Measurements from ENCODE around the gene PRELP. TPM values are rescaled to one million over a fixed set of nuclear protein-coding genes. Genes with fewer than 3 reads are reported as not detected.

Gene PRELP
- total RNA-seq, 1 donor from 2014 or later = 0.07 TPM

GRCh38 chr1:203512848-203513584 lies 37.4 kb downstream of the PRELP start:
- H3K4me3 Mint-ChIP-seq (ENCODE audit: unreplicated experiment) = peak overlapping the region; percentile 40
- peak overlapping the region; percentile 36 for H2AFZ ChIP-seq (ENCODE audit: low read depth, low read length)
- H3K27ac Mint-ChIP-seq (ENCODE audit: unreplicated experiment) = peak overlapping the region; percentile 99
- no peaks in the 10 kb centered on the region for H4K20me1 ChIP-seq (ENCODE audit: insufficient read depth, low read length)
- TF ChIP-seq CTCF (IDR thresholded peaks at IDR 0.05; ENCODE audit: insufficient read depth, low read depth, low read length) (no peak), EZH2 (IDR thresholded peaks at IDR 0.05; ENCODE audit: insufficient read depth, low read length) (no peak)
- H3K4me1 ChIP-seq (ENCODE audit: insufficient read depth, low read length) = peaks cover 43% of the 10 kb centered on the region
- peak overlapping the region; percentile 86 for H3K9ac ChIP-seq (ENCODE audit: low read length)
- H3K36me3 Mint-ChIP-seq (ENCODE audit: low read depth, unreplicated experiment) = no peaks in the 10 kb centered on the region
- peak overlapping the region; percentile 98 for H3K27ac ChIP-seq (ENCODE audit: low read depth, low read length)
- peaks cover 45% of the 10 kb centered on the region for H3K4me1 Mint-ChIP-seq (ENCODE audit: low read depth, unreplicated experiment)
- no peaks in the 10 kb centered on the region for H3K27me3 Mint-ChIP-seq (ENCODE audit: low read depth, unreplicated experiment)
- FAIRE-seq (peak; percentile 100), DNase-seq (ENCODE audit: low read depth) (peak; percentile 96)
- no peaks in the 10 kb centered on the region for H3K36me3 ChIP-seq (ENCODE audit: insufficient read depth, low read length)
- H3K9me3 ChIP-seq (ENCODE audit: insufficient read depth, low read depth, low read length) = no peaks in the 10 kb centered on the region
- peak overlapping the region; percentile 79 for H3K4me2 ChIP-seq (ENCODE audit: low read length)
- no peaks in the 10 kb centered on the region for H3K27me3 ChIP-seq (ENCODE audit: insufficient read depth, low read length)
- peak overlapping the region; percentile 8 for H3K4me3 ChIP-seq (ENCODE audit: insufficient read depth, low read depth, low read length)
- no peaks in the 10 kb centered on the region for H3K79me2 ChIP-seq (ENCODE audit: insufficient read depth, low read length)
- H3K9me3 Mint-ChIP-seq (ENCODE audit: unreplicated experiment) = no peaks in the 10 kb centered on the region

- Histone ChIP-seq H3K36me3 (ENCODE audit: insufficient read depth, low read length) (no peaks in the 10 kb centered on the region), H3K27ac (ENCODE audit: low read depth, low read length) (peak overlapping the region; percentile 98), H3K9ac (ENCODE audit: low read length) (peak overlapping the region; percentile 86), H4K20me1 (ENCODE audit: insufficient read depth, low read length) (no peaks in the 10 kb centered on the region), H3K9me3 (ENCODE audit: insufficient read depth, low read depth, low read length) (no peaks in the 10 kb centered on the region), H3K27me3 (ENCODE audit: insufficient read depth, low read length) (no peaks in the 10 kb centered on the region), H3K79me2 (ENCODE audit: insufficient read depth, low read length) (no peaks in the 10 kb centered on the region), H3K4me2 (ENCODE audit: low read length) (peak overlapping the region; percentile 79), H2AFZ (ENCODE audit: low read depth, low read length) (peak overlapping the region; percentile 0), H3K4me1 (ENCODE audit: insufficient read depth, low read length) (peaks cover 37% of the 10 kb centered on the region), H3K4me3 (ENCODE audit: insufficient read depth, low read depth, low read length) (peak overlapping the region; percentile 27)
- Mint-ChIP-seq H3K27ac (ENCODE audit: unreplicated experiment) (peak overlapping the region; percentile 99), H3K9me3 (ENCODE audit: unreplicated experiment) (no peaks in the 10 kb centered on the region), H3K36me3 (ENCODE audit: low read depth, unreplicated experiment) (no peaks in the 10 kb centered on the region), H3K4me1 (ENCODE audit: low read depth, unreplicated experiment) (peaks cover 40% of the 10 kb centered on the region), H3K27me3 (ENCODE audit: low read depth, unreplicated experiment) (peaks cover under 1% of the 10 kb centered on the region), H3K4me3 (ENCODE audit: unreplicated experiment) (peak overlapping the region; percentile 57)
- no peak for DNase-seq (ENCODE audit: low read depth)
- no peak for FAIRE-seq
- no peak for TF ChIP-seq CTCF (IDR thresholded peaks at IDR 0.05; ENCODE audit: insufficient read depth, low read depth, low read length)
- TF ChIP-seq EZH2 (IDR thresholded peaks at IDR 0.05; ENCODE audit: insufficient read depth, low read length) = no peak
These were observed 38.0 kb downstream of the PRELP start for GRCh38 chr1:203513585-203514031.

GRCh38 chr1:203516184-203516583 lies 40.6 kb downstream of the PRELP start:
- Histone ChIP-seq H3K9me3 (ENCODE audit: insufficient read depth, low read depth, low read length) (no peaks in the 10 kb centered on the region), H2AFZ (ENCODE audit: low read depth, low read length) (no peak overlapping the region), H3K27ac (ENCODE audit: low read depth, low read length) (no peak overlapping the region), H3K4me2 (ENCODE audit: low read length) (no peak overlapping the region), H3K27me3 (ENCODE audit: insufficient read depth, low read length) (no peaks in the 10 kb centered on the region), H3K4me1 (ENCODE audit: insufficient read depth, low read length) (peaks cover 54% of the 10 kb centered on the region), H3K4me3 (ENCODE audit: insufficient read depth, low read depth, low read length) (no peak overlapping the region), H4K20me1 (ENCODE audit: insufficient read depth, low read length) (no peaks in the 10 kb centered on the region), H3K9ac (ENCODE audit: low read length) (no peak overlapping the region), H3K36me3 (ENCODE audit: insufficient read depth, low read length) (no peaks in the 10 kb centered on the region), H3K79me2 (ENCODE audit: insufficient read depth, low read length) (no peaks in the 10 kb centered on the region)
- Mint-ChIP-seq H3K27me3 (ENCODE audit: low read depth, unreplicated experiment) (peaks cover 2% of the 10 kb centered on the region), H3K4me1 (ENCODE audit: low read depth, unreplicated experiment) (peaks cover 51% of the 10 kb centered on the region), H3K9me3 (ENCODE audit: unreplicated experiment) (no peaks in the 10 kb centered on the region), H3K36me3 (ENCODE audit: low read depth, unreplicated experiment) (no peaks in the 10 kb centered on the region), H3K4me3 (ENCODE audit: unreplicated experiment) (no peak overlapping the region), H3K27ac (ENCODE audit: unreplicated experiment) (no peak overlapping the region)
- DNase-seq (ENCODE audit: low read depth) (no peak), FAIRE-seq (no peak)
- TF ChIP-seq EZH2 (IDR thresholded peaks at IDR 0.05; ENCODE audit: insufficient read depth, low read length) (no peak), CTCF (IDR thresholded peaks at IDR 0.05; ENCODE audit: insufficient read depth, low read depth, low read length) (no peak)

Measured in astrocyte (in vitro differentiated cells and primary cell).